Hepatocyte (in vitro differentiated cells): ENCODE measurements around the gene NSRP1.

Source experiments
- EZH2 ChIP-seq: fragments of 200-600 bp; sonication (generic); IDR thresholded peaks from 2 replicates; pipeline ENCODE4 v1.6.1; 2016; ENCODE audit warnings: antibody characterized with exemption, mild to moderate bottlenecking, borderline replicate concordance
- EZH2phosphoT487 ChIP-seq: fragments of 200-600 bp; sonication (generic); IDR thresholded peaks from one replicate; pipeline ENCODE4 v1.6.1; 2018; ENCODE audit warnings: antibody characterized with exemption, mild to moderate bottlenecking, low read depth, moderate library complexity; ENCODE audit not compliant: unreplicated experiment, severe bottlenecking
- TF ChIP-seq, protein P1 (sequence below): fragments of 200-600 bp; sonication (generic); IDR thresholded peaks from 2 replicates; pipeline ENCODE4 v1.5.1; 2016; ENCODE audit warnings: antibody characterized with exemption, mild to moderate bottlenecking; ENCODE audit not compliant: poor library complexity

DNA sequence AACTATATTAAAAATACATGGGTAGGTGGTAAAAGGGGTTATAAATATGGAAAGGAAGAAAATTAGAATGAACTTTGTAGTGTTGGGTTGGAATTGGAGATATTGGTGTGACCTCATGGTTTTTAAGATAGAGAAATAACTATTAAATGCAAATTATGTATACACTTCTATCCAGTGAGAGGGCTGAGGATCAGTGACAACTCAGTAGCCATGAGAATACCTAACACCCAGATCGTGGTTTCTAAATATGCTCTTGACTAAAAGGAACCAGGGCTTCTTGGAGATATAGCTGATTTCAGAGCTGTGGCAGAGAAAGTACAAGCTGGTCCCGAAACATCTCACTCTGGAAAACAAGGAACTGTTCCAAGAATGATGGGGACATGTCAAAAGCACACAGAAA lies 74.5 kb downstream of the NSRP1 start:
- TF ChIP-seq, protein P1, sequence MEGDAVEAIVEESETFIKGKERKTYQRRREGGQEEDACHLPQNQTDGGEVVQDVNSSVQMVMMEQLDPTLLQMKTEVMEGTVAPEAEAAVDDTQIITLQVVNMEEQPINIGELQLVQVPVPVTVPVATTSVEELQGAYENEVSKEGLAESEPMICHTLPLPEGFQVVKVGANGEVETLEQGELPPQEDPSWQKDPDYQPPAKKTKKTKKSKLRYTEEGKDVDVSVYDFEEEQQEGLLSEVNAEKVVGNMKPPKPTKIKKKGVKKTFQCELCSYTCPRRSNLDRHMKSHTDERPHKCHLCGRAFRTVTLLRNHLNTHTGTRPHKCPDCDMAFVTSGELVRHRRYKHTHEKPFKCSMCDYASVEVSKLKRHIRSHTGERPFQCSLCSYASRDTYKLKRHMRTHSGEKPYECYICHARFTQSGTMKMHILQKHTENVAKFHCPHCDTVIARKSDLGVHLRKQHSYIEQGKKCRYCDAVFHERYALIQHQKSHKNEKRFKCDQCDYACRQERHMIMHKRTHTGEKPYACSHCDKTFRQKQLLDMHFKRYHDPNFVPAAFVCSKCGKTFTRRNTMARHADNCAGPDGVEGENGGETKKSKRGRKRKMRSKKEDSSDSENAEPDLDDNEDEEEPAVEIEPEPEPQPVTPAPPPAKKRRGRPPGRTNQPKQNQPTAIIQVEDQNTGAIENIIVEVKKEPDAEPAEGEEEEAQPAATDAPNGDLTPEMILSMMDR = no peak
- no peak for TF ChIP-seq EZH2
- TF ChIP-seq EZH2phosphoT487 = no peak
